GM18517 (cell line): ENCODE data around the gene ATP5F1D.
A peak's percentile ranks its signal among the peaks of the same experiment; 100 is the strongest.
"Not testable (repeated sequence)": the region's sequence is repeated elsewhere in the genome, so short reads cannot be mapped to it uniquely, and the experiment has no call there.

Experiments used
- ATAC-seq: cut with Tn5 transposase; IDR thresholded peaks from one replicate; pipeline ENCODE4 v1.9.1; 2021; ENCODE audit warnings: mild to moderate bottlenecking, moderate library complexity; ENCODE audit not compliant: unreplicated experiment

Gene ATP5F1D

GRCh38 chr19:1245494-1246264, 4.1 kb downstream of the ATP5F1D start:
- no peak for ATAC-seq

GRCh38 chr19:1246265-1247087, 4.9 kb downstream of the ATP5F1D start:
- ATAC-seq: not testable (repeated sequence)

GRCh38 chr19:1247748-1248138, 6.2 kb downstream of the ATP5F1D start:
- ATAC-seq: no peak

GRCh38 chr19:1248139-1248785, 6.7 kb downstream of the ATP5F1D start, which contains the start of gene MIDN:
Gene MIDN, plus strand, starts transcription at chr19:1248583. Its CDS starts 1,714 bp downstream, at chr19:1250297.
- peak; percentile 6 for ATAC-seq

GRCh38 chr19:1248786-1249297, 7.3 kb downstream of the ATP5F1D start:
- ATAC-seq: peak; percentile 26

- peak; percentile 48 for ATAC-seq
These were observed 7.9 kb downstream of the ATP5F1D start for GRCh38 chr19:1249298-1249989.

- no peak for ATAC-seq
These were observed 8.5 kb downstream of the ATP5F1D start for GRCh38 chr19:1249990-1250436.

- no peak for ATAC-seq
These were observed 9.1 kb downstream of the ATP5F1D start for GRCh38 chr19:1250437-1251260.

- ATAC-seq: no peak
These were observed 10.0 kb downstream of the ATP5F1D start for GRCh38 chr19:1251330-1252220.

- no peak for ATAC-seq
These were observed 10.8 kb downstream of the ATP5F1D start for GRCh38 chr19:1252221-1252820.

- ATAC-seq: no peak
These were observed 11.4 kb downstream of the ATP5F1D start for GRCh38 chr19:1252821-1253513.

GRCh38 chr19:1253514-1254080, 12.0 kb downstream of the ATP5F1D start:
- ATAC-seq: no peak

- ATAC-seq: no peak
These were observed 12.6 kb downstream of the ATP5F1D start for GRCh38 chr19:1254081-1254527.

- ATAC-seq: no peak
These were observed 13.1 kb downstream of the ATP5F1D start for GRCh38 chr19:1254530-1255185.

GRCh38 chr19:1255186-1256161, 13.9 kb downstream of the ATP5F1D start:
- ATAC-seq: no peak
